H1 (cell line): Measurements from ENCODE around the gene NRN1L. TPM values are rescaled to one million over a fixed set of nuclear protein-coding genes. Genes with fewer than 3 reads are reported as not detected.

ENCODE experiments used
- ZNF274 ChIP-seq: IDR thresholded peaks from 2 replicates; pipeline ENCODE4 v1.7.0; 2012; ENCODE audit warnings: low read length, borderline replicate concordance; ENCODE audit errors: extremely low read depth
- polyA plus RNA-seq, 7 experiments: library from polyadenylated mRNA; depleted of rRNA in 3 of 7; stranded (reverse) in 5 of 7; unstranded in 2 of 7; fragments of >200 nt in 5 of 7; fragments of 200-250 nt in 2 of 7; gene quantifications; 1 replicate in 5 of 7; 2 replicates in 1 of 7; 4 replicates in 1 of 7; pipeline versions ENCODE4 v1.2.1 to v1.2.3, GENCODE V29; 2011 to 2013; ENCODE audit warnings: missing spikeins in 2 of 7, mixed read lengths in 2 of 7
- total RNA-seq: library from RNA; stranded (reverse); fragmentation: NEBNext Ultra II Directional; extraction: Animal tissue kit (Norgen Biotek cat#: 25700); gene quantifications from 2 replicates; pipeline ENCODE4 v1.2.1, GENCODE V29; 2021

The NRN1L gene
- total and polyA plus RNA-seq, 2 of the 8 experiments (the other 6 are each of a cell fraction or from before 2014, with no cell fraction given): 4.1 to 35.2 TPM

DNA sequence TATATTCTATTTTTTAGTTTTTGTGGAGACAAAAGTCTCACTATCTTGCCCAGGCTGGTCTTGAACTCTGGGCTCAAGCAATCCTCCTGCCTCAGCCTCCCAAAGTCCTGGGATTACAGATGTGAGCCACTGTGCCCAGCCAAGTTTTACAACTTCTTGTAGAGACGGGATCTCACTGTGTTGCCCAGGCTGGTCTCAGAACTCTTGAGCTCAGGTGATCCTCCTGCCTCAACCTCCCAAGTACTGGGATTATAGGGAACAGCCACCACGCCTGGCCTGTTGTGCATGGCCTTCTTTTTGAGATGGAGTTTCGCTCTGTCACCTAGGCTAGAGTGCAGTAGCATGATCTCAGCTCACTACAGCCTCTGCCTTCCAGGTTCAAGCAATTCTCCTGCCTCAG is 31.0 kb upstream of the NRN1L start (continued):
- TF ChIP-seq ZNF274: no peak
